ENCODE results near the gene FRMD5.
"Not testable (repeated sequence)": the region's sequence is repeated elsewhere in the genome, so short reads cannot be mapped to it uniquely, and the experiment has no call there.

The FRMD5 gene

GRCh38 chr15:44015545-44016305 lies 179.3 kb downstream of the FRMD5 start:
- Histone ChIP-seq H3K4me1 (ENCODE audit: control insufficient read depth, insufficient read depth, low read length, poor library complexity, severe bottlenecking) (no peaks in the 10 kb centered on the region), H3K4me3 (ENCODE audit: extremely low read depth, insufficient read depth, low read length, poor library complexity, severe bottlenecking) (no peak overlapping the region), H3K36me3 (ENCODE audit: control insufficient read depth, insufficient read depth, low read length) (no peaks in the 10 kb centered on the region), H3K27ac (ENCODE audit: low read depth, low read length, severe bottlenecking) (no peak overlapping the region), H3K9me3 (ENCODE audit: control insufficient read depth, low read length) (no peaks in the 10 kb centered on the region)
- 80 to 100% methylated on average over 1 to 2 of the region's 3 CpGs for WGBS, 2 experiments (ENCODE audit: insufficient coverage in 2 of 2)

- Histone ChIP-seq H3K9me3 (ENCODE audit: control insufficient read depth, low read length) (no peaks in the 10 kb centered on the region), H3K4me1 (ENCODE audit: control insufficient read depth, insufficient read depth, low read length, poor library complexity, severe bottlenecking) (no peaks in the 10 kb centered on the region), H3K36me3 (ENCODE audit: control insufficient read depth, insufficient read depth, low read length) (no peaks in the 10 kb centered on the region), H3K27ac (ENCODE audit: low read depth, low read length, severe bottlenecking) (no peak overlapping the region), H3K4me3 (ENCODE audit: extremely low read depth, insufficient read depth, low read length, poor library complexity, severe bottlenecking) (no peak overlapping the region)
- WGBS, 2 experiments (ENCODE audit: insufficient coverage in 2 of 2), result 95 to 97% methylated on average over 5 of the region's 5 CpGs
Observed at GRCh38 chr15:44011238-44011854, 183.7 kb downstream of the FRMD5 start.

GRCh38 chr15:44010089-44010488 lies 185.0 kb downstream of the FRMD5 start:
- Histone ChIP-seq H3K4me3 (ENCODE audit: extremely low read depth, insufficient read depth, low read length, poor library complexity, severe bottlenecking) (no peak overlapping the region), H3K9me3 (ENCODE audit: control insufficient read depth, low read length) (no peaks in the 10 kb centered on the region), H3K36me3 (ENCODE audit: control insufficient read depth, insufficient read depth, low read length) (no peaks in the 10 kb centered on the region), H3K27ac (ENCODE audit: low read depth, low read length, severe bottlenecking) (no peak overlapping the region), H3K4me1 (ENCODE audit: control insufficient read depth, insufficient read depth, low read length, poor library complexity, severe bottlenecking) (no peaks in the 10 kb centered on the region)
- no CpG with 5 or more reads among the region's 1 CpG for WGBS, 2 experiments (ENCODE audit: insufficient coverage in 2 of 2)

GRCh38 chr15:44009038-44009437 lies 186.0 kb downstream of the FRMD5 start:
- Histone ChIP-seq H3K9me3 (ENCODE audit: control insufficient read depth, low read length) (no peaks in the 10 kb centered on the region), H3K4me1 (ENCODE audit: control insufficient read depth, insufficient read depth, low read length, poor library complexity, severe bottlenecking) (no peaks in the 10 kb centered on the region), H3K4me3 (ENCODE audit: extremely low read depth, insufficient read depth, low read length, poor library complexity, severe bottlenecking) (no peak overlapping the region), H3K36me3 (ENCODE audit: control insufficient read depth, insufficient read depth, low read length) (no peaks in the 10 kb centered on the region), H3K27ac (ENCODE audit: low read depth, low read length, severe bottlenecking) (no peak overlapping the region)
- no CpG with 5 or more reads among the region's 2 CpGs for WGBS, 2 experiments (ENCODE audit: insufficient coverage in 2 of 2)

DNA sequence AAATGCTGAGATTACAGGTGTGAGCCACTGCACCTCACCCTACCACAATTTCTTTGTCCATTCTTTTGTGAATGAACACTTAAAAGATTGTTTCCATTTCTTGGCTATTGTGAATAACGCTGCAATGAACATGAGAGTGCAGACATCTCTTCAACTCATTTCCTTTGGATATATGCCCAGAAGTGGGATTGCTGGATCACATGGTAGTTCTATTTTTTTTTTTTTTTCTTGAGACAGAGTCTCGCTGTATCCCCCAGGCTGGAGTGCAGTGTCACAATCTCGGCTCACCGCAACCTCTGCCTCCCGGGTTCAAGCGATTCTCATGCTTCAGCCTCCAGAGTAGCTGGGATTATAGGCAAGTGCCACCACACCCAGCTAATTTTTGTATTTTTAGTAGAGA lies 194.8 kb downstream of the FRMD5 start:
- not testable (repeated sequence) for H3K27ac ChIP-seq (ENCODE audit: low read depth, low read length, severe bottlenecking); H3K9me3 ChIP-seq (ENCODE audit: control insufficient read depth, low read length); H3K4me1 ChIP-seq (ENCODE audit: control insufficient read depth, insufficient read depth, low read length, poor library complexity, severe bottlenecking); H3K36me3 ChIP-seq (ENCODE audit: control insufficient read depth, insufficient read depth, low read length); H3K4me3 ChIP-seq (ENCODE audit: extremely low read depth, insufficient read depth, low read length, poor library complexity, severe bottlenecking)
- WGBS, 2 experiments (ENCODE audit: insufficient coverage in 2 of 2), result 80% methylated on average over 1 of the region's 6 CpGs; no CpG with 5 or more reads in 1 of the 2 experiments

- Histone ChIP-seq H3K36me3 (ENCODE audit: control insufficient read depth, insufficient read depth, low read length) (no peaks in the 10 kb centered on the region), H3K9me3 (ENCODE audit: control insufficient read depth, low read length) (no peaks in the 10 kb centered on the region), H3K4me3 (ENCODE audit: extremely low read depth, insufficient read depth, low read length, poor library complexity, severe bottlenecking) (no peak overlapping the region), H3K4me1 (ENCODE audit: control insufficient read depth, insufficient read depth, low read length, poor library complexity, severe bottlenecking) (no peaks in the 10 kb centered on the region), H3K27ac (ENCODE audit: low read depth, low read length, severe bottlenecking) (no peak overlapping the region)
- 77 to 85% methylated on average over 3 to 4 of the region's 4 CpGs for WGBS, 2 experiments (ENCODE audit: insufficient coverage in 2 of 2)
Observed at GRCh38 chr15:43998607-43999006, 196.5 kb downstream of the FRMD5 start.

- WGBS, 2 experiments (ENCODE audit: insufficient coverage in 2 of 2), result 88% methylated on average over 2 of the region's 2 CpGs
- Histone ChIP-seq H3K27ac (ENCODE audit: low read depth, low read length, severe bottlenecking) (no peak overlapping the region), H3K4me1 (ENCODE audit: control insufficient read depth, insufficient read depth, low read length, poor library complexity, severe bottlenecking) (no peaks in the 10 kb centered on the region), H3K4me3 (ENCODE audit: extremely low read depth, insufficient read depth, low read length, poor library complexity, severe bottlenecking) (no peak overlapping the region), H3K9me3 (ENCODE audit: control insufficient read depth, low read length) (no peaks in the 10 kb centered on the region), H3K36me3 (ENCODE audit: control insufficient read depth, insufficient read depth, low read length) (no peaks in the 10 kb centered on the region)
Observed at GRCh38 chr15:43991206-43991605, 203.9 kb downstream of the FRMD5 start.

- H3K9me3 ChIP-seq (ENCODE audit: control insufficient read depth, low read length), result no peaks in the 10 kb centered on the region
- 90 to 93% methylated on average over 15 of the region's 15 CpGs for WGBS, 2 experiments (ENCODE audit: insufficient coverage in 2 of 2)
- no peak overlapping the region for H3K4me3 ChIP-seq (ENCODE audit: extremely low read depth, insufficient read depth, low read length, poor library complexity, severe bottlenecking)
- H3K27ac ChIP-seq (ENCODE audit: low read depth, low read length, severe bottlenecking), result no peak overlapping the region
- no peaks in the 10 kb centered on the region for H3K4me1 ChIP-seq (ENCODE audit: control insufficient read depth, insufficient read depth, low read length, poor library complexity, severe bottlenecking)
- no peaks in the 10 kb centered on the region for H3K36me3 ChIP-seq (ENCODE audit: control insufficient read depth, insufficient read depth, low read length)
Observed at GRCh38 chr15:43989938-43990337, 205.1 kb downstream of the FRMD5 start.

- no peak overlapping the region for H3K27ac ChIP-seq (ENCODE audit: low read depth, low read length, severe bottlenecking)
- 93 to 95% methylated on average over 12 to 13 of the region's 13 CpGs for WGBS, 2 experiments (ENCODE audit: insufficient coverage in 2 of 2)
- no peaks in the 10 kb centered on the region for H3K9me3 ChIP-seq (ENCODE audit: control insufficient read depth, low read length)
- H3K4me3 ChIP-seq (ENCODE audit: extremely low read depth, insufficient read depth, low read length, poor library complexity, severe bottlenecking), result no peak overlapping the region
- no peaks in the 10 kb centered on the region for H3K36me3 ChIP-seq (ENCODE audit: control insufficient read depth, insufficient read depth, low read length)
- no peaks in the 10 kb centered on the region for H3K4me1 ChIP-seq (ENCODE audit: control insufficient read depth, insufficient read depth, low read length, poor library complexity, severe bottlenecking)
Observed at GRCh38 chr15:43988900-43989299, 206.2 kb downstream of the FRMD5 start.

GRCh38 chr15:43987924-43988323 lies 207.1 kb downstream of the FRMD5 start:
- H3K4me3 ChIP-seq (ENCODE audit: extremely low read depth, insufficient read depth, low read length, poor library complexity, severe bottlenecking), result no peak overlapping the region
- H3K27ac ChIP-seq (ENCODE audit: low read depth, low read length, severe bottlenecking), result no peak overlapping the region
- no peaks in the 10 kb centered on the region for H3K4me1 ChIP-seq (ENCODE audit: control insufficient read depth, insufficient read depth, low read length, poor library complexity, severe bottlenecking)
- no peaks in the 10 kb centered on the region for H3K36me3 ChIP-seq (ENCODE audit: control insufficient read depth, insufficient read depth, low read length)
- H3K9me3 ChIP-seq (ENCODE audit: control insufficient read depth, low read length), result no peaks in the 10 kb centered on the region
- no CpG with 5 or more reads among the region's 1 CpG for WGBS, 2 experiments (ENCODE audit: insufficient coverage in 2 of 2)

DNA sequence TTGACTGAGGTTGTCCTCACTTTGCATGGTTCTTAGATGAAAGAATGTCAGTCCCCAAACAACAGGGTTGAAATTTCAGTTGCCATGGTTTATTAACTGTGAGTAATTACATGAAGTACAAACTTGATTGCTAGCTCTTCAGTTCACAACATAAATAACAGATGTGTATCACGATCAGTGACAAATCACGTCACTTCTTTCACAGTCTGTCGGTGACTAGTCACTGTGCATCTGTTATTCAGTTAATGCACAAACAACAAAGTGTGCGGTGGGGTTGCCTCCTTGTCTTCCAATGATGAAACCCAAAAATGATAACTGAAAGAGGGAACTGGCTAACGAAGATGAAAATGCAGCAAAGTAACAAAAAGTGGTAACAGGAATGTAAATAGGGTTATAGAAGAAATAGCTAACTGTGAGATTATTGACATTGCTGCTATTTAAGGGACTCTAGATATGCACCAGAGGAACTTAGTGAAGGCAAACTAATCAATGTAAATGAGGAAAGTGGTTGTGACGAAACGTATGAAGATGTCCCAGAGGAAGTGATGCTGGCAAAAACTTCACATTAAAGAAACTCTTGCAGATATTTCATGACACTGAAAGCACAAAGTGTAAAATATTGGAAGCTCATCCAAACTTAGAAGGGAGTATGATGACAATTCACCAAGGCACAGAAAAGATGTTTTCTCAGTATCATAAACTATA lies 208.9 kb downstream of the FRMD5 start:
- Histone ChIP-seq H3K27ac (ENCODE audit: low read depth, low read length, severe bottlenecking) (no peak overlapping the region), H3K4me3 (ENCODE audit: extremely low read depth, insufficient read depth, low read length, poor library complexity, severe bottlenecking) (no peak overlapping the region), H3K36me3 (ENCODE audit: control insufficient read depth, insufficient read depth, low read length) (no peaks in the 10 kb centered on the region), H3K9me3 (ENCODE audit: control insufficient read depth, low read length) (no peaks in the 10 kb centered on the region), H3K4me1 (ENCODE audit: control insufficient read depth, insufficient read depth, low read length, poor library complexity, severe bottlenecking) (no peaks in the 10 kb centered on the region)
- 63 to 76% methylated on average over 4 to 5 of the region's 7 CpGs for WGBS, 2 experiments (ENCODE audit: insufficient coverage in 2 of 2)
